Measurements from ENCODE around the gene NECAB2. TPM values are rescaled to one million over a fixed set of nuclear protein-coding genes. Genes with fewer than 3 reads are reported as not detected.
"Not testable (repeated sequence)": the region's sequence is repeated elsewhere in the genome, so short reads cannot be mapped to it uniquely, and the experiment has no call there.

NECAB2 gene
- polyA plus RNA-seq, 1 experiment: 0.20 TPM

DNA sequence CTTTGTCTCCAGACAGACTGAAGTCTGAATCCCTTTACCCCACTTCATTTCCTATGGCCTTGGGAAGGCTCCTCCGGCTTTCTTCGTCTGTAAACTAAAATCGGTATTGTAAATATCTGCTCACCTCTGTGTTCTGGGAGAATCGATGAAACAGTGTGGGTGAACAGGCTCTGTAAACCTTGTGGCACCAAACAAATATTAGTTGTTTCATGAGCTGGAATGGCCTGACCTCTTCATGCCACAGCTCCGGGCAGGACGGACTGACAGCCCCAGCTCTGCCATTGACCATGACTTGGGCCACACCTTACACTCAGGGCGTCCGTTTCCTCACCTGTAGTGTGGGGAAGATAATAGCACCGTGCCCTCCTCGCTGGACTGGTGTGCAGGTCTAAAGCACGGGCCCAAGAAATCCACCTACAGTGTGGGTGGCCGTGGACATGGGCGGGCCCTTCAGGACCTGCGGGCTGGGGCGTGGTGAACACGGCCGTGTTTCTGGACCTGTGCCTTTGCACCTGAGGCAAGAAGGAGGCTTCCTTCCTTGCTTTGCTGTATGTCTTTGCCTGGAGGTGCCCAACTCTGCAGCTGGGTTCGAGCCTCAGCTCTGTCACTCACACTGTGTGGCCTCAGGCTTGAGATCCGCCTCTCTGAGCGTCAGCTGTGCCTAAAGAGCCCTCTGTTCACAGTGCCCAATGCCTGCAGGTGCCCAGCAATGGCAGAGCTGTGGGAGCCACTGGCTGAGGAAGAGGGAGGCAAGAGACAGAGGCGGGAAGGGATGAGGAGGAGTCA, 21.1 kb upstream of the NECAB2 start:
- Histone ChIP-seq H3K4me3 (ENCODE audit: low read depth, low read length) (no peak overlapping the region), H3K9me3 (ENCODE audit: control insufficient read depth, insufficient read depth, low read length) (no peaks in the 10 kb centered on the region), H3K27ac (ENCODE audit: low read depth, low read length) (no peak overlapping the region), H3K27me3 (ENCODE audit: control insufficient read depth, insufficient read depth, low read length) (peaks cover 8% of the 10 kb centered on the region)
- DNase-seq (ENCODE audit: low read depth, low spot score): no peak
- ChIA-PET CTCF (interaction anchor here (1.5 to 2.4 kb wide), 2 partner anchors 18 to 119 kb away, joined by 4 to 7 read pairs; no protein-coding TSS in a partner anchor), POLR2A (no interaction called here)
- TF ChIP-seq, protein P1, sequence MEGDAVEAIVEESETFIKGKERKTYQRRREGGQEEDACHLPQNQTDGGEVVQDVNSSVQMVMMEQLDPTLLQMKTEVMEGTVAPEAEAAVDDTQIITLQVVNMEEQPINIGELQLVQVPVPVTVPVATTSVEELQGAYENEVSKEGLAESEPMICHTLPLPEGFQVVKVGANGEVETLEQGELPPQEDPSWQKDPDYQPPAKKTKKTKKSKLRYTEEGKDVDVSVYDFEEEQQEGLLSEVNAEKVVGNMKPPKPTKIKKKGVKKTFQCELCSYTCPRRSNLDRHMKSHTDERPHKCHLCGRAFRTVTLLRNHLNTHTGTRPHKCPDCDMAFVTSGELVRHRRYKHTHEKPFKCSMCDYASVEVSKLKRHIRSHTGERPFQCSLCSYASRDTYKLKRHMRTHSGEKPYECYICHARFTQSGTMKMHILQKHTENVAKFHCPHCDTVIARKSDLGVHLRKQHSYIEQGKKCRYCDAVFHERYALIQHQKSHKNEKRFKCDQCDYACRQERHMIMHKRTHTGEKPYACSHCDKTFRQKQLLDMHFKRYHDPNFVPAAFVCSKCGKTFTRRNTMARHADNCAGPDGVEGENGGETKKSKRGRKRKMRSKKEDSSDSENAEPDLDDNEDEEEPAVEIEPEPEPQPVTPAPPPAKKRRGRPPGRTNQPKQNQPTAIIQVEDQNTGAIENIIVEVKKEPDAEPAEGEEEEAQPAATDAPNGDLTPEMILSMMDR (IDR thresholded peaks at IDR 0.05; ENCODE audit: low read depth, low read length): no peak

DNA sequence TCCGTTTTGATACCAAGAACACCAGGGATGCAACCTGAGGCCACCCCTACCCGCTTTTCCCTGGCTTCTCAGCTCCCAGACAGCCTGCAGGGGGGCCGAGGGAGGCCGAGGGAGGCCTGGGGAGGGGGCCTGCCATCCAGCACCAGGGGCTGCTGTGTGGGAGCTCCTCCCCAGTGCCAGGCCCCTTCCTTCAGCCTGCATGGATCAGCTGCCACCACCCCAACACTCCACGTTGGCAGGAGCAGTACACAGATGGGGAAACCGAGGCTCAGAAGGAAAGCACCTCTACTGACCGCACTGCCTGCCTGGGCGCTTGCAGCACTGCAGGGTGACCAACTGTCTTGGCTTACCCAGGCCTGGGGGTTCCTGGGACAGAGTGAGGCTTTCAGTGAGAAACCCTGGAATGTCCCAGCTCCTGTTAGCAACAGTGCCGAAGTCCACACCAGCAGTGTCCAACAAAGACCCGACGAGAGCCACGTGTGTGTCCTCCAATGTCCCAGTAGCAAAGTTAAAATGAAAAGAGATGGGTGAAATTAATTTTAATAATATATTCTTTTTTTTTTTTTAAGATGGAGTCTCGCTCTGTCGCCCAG, 20.3 kb upstream of the NECAB2 start:
- no peak overlapping the region for H3K27ac ChIP-seq (ENCODE audit: low read depth, low read length)
- TF ChIP-seq, protein P1 (IDR thresholded peaks at IDR 0.05; ENCODE audit: low read depth, low read length): no peak
- ChIA-PET CTCF (interaction anchor here (1.5 to 2.4 kb wide), 2 partner anchors 19 to 118 kb away, joined by 4 to 7 read pairs; no protein-coding TSS in a partner anchor), POLR2A (no interaction called here)
- H3K27me3 ChIP-seq (ENCODE audit: control insufficient read depth, insufficient read depth, low read length): peaks cover 8% of the 10 kb centered on the region
- no peaks in the 10 kb centered on the region for H3K9me3 ChIP-seq (ENCODE audit: control insufficient read depth, insufficient read depth, low read length)
- DNase-seq (ENCODE audit: low read depth, low spot score): no peak
- H3K4me3 ChIP-seq (ENCODE audit: low read depth, low read length): no peak overlapping the region

DNA sequence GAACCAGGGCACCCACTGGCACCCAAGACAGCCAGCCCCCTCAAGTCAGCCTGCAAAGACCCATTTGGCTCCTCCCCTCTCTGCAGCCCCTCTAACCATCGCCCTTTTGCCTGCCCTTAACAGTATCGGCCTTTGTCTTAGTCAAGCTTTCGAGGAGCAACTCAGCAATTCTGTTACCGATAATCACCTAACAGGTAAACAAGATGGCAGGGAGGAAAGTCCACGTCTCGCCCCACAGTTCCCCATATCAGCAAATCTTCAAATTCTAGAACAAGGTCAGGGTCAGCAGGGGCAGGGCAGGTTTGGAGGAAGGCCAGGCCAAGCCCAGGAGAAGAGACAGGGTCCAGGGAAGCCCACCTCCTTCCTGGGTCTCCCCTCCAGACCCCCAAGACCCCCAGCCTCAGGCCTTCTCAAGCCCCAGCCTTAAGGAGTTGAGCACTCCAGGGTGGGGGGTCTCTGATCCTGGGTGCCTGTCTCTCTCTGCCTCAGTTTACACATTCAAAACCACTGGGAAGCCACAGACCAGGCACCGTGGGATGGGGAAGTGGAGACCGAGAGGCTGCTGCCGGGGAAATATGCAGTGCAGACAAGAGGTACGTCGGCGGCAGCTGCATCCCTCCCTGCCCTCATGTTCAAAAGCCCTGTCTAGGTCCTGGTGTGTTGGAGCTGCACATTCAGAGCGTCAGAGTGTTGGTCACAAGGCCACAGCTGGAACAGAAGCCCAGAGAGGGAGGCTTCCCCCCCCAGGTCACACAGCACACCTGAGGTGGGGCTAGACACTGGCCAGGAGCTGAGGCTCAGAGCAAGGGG, 18.9 kb upstream of the NECAB2 start:
- no peak for DNase-seq (ENCODE audit: low read depth, low spot score)
- H3K27me3 ChIP-seq (ENCODE audit: control insufficient read depth, insufficient read depth, low read length): peaks cover 2% of the 10 kb centered on the region
- TF ChIP-seq, protein P1 (IDR thresholded peaks at IDR 0.05; ENCODE audit: low read depth, low read length): no peak
- H3K4me3 ChIP-seq (ENCODE audit: low read depth, low read length): no peak overlapping the region
- no peak overlapping the region for H3K27ac ChIP-seq (ENCODE audit: low read depth, low read length)
- CTCF ChIA-PET: interaction anchor here (0.6 kb wide), 1 partner anchor 238 kb away, joined by 3 read pairs; the partner anchor contains the start of gene TAF1C
- no peaks in the 10 kb centered on the region for H3K9me3 ChIP-seq (ENCODE audit: control insufficient read depth, insufficient read depth, low read length)
- POLR2A ChIA-PET: no interaction called here

DNA sequence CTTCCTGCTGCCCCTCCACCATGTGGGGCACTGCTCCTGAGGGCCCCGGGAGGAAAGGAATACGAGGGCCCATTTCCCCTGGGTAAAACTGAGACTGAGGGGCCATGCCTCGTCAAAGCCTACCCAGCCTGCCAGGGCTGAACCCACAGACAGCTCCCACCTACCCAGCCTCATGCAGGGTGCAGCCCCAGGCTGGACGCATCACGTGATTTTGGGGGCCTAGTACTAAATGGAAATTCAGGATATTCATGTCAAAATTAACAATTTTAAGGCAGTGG, 18.4 kb upstream of the NECAB2 start:
- H3K9me3 ChIP-seq (ENCODE audit: control insufficient read depth, insufficient read depth, low read length): no peaks in the 10 kb centered on the region
- CTCF ChIA-PET: interaction anchor here (0.6 kb wide), 1 partner anchor 238 kb away, joined by 3 read pairs; the partner anchor contains the start of gene TAF1C
- H3K27me3 ChIP-seq (ENCODE audit: control insufficient read depth, insufficient read depth, low read length): peaks cover 2% of the 10 kb centered on the region
- H3K27ac ChIP-seq (ENCODE audit: low read depth, low read length): no peak overlapping the region
- no peak for DNase-seq (ENCODE audit: low read depth, low spot score)
- POLR2A ChIA-PET: no interaction called here
- TF ChIP-seq, protein P1 (IDR thresholded peaks at IDR 0.05; ENCODE audit: low read depth, low read length): no peak
- no peak overlapping the region for H3K4me3 ChIP-seq (ENCODE audit: low read depth, low read length)

DNA sequence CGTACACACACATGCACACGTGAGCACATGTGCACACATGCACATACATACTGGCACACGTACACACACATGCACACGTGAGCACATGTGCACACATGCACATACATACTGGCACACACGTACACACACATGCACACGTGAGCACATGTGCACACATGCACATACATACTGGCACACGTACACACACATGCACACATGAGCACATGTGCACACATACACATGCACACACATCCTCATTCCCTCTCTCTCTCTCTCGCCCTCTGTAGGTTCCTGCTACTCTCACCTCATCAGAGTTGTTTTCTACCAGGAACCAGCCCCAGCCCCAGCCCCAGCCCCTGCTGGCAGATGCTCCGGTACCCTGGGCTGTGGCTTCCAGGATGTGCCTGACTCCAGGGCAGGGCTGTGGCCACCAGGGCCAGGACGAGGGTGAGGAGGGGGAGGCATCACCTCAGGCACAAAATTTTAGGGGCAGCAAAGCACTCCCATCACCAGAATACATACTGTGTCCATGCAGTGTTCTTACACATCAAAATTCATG, 17.1 kb upstream of the NECAB2 start:
- H3K27me3 ChIP-seq (ENCODE audit: control insufficient read depth, insufficient read depth, low read length); H3K27ac ChIP-seq (ENCODE audit: low read depth, low read length); POLR2A ChIA-PET; H3K9me3 ChIP-seq (ENCODE audit: control insufficient read depth, insufficient read depth, low read length); H3K4me3 ChIP-seq (ENCODE audit: low read depth, low read length); DNase-seq (ENCODE audit: low read depth, low spot score): not testable (repeated sequence)
- CTCF ChIA-PET: interaction anchor here (1.0 kb wide), 1 partner anchor 115 kb away, joined by 3 read pairs; no protein-coding TSS in a partner anchor

Data from AG04450 (cell line).